Thyroid gland (tissue), 4 donors: ENCODE results near the gene TMEM132C.

Experiments
- CTCF ChIP-seq, 6 experiments: fragments of 200-600 bp in 3 of 6; fragments of 450-650 bp in 3 of 6; sonication (generic) in 3 of 6; IDR thresholded peaks; one replicate each; pipeline ENCODE4 v1.5.1; 2016 to 2019; ENCODE audit warnings: antibody characterized with exemption in 6 of 6, mild to moderate bottlenecking in 2 of 6, inconsistent platforms in 1 of 6, moderate library complexity in 1 of 6
- POLR2A ChIP-seq, 2 donors: fragments of 450-650 bp; IDR thresholded peaks; one replicate each; pipeline ENCODE4 v1.6.1; 2017; ENCODE audit warnings: antibody characterized with exemption in 2 of 2, mild to moderate bottlenecking in 2 of 2, moderate library complexity in 1 of 2

- no peak for TF ChIP-seq CTCF (IDR thresholded peaks at IDR 0.05)
- no peak for TF ChIP-seq POLR2A (IDR thresholded peaks at IDR 0.05)
Observed at GRCh38 chr12:128661226-128661569, 394.2 kb downstream of the TMEM132C start.
